ENCODE data around the gene DOP1B. TPM values are rescaled to one million over a fixed set of nuclear protein-coding genes. Genes with fewer than 3 reads are reported as not detected.

Gene DOP1B, protein sequence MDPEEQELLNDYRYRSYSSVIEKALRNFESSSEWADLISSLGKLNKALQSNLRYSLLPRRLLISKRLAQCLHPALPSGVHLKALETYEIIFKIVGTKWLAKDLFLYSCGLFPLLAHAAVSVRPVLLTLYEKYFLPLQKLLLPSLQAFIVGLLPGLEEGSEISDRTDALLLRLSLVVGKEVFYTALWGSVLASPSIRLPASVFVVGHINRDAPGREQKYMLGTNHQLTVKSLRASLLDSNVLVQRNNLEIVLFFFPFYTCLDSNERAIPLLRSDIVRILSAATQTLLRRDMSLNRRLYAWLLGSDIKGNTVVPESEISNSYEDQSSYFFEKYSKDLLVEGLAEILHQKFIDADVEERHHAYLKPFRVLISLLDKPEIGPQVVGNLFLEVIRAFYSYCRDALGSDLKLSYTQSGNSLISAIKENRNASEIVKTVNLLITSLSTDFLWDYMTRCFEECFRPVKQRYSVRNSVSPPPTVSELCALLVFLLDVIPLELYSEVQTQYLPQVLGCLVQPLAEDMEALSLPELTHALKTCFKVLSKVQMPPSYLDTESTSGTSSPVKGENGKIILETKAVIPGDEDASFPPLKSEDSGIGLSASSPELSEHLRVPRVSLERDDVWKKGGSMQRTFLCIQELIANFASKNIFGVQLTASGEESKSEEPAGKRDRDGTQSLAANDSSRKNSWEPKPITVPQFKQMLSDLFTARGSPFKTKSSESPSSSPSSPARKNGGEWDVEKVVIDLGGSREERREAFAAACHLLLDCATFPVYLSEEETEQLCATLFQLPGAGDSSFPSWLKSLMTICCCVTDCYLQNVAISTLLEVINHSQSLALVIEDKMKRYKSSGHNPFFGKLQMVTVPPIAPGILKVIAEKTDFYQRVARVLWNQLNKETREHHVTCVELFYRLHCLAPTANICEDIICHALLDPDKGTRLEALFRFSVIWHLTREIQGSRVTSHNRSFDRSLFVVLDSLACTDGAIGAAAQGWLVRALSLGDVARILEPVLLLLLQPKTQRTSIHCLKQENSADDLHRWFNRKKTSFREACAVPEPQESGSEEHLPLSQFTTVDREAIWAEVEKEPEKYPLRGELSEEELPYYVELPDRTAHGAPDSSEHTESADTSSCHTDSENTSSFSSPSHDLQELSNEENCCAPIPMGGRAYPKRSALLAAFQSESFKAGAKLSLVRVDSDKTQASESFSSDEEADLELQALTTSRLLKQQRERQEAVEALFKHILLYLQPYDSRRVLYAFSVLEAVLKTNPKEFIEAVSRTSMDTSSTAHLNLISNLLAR (N-terminal part only)
- 1 to 10 TPM; 6.5 to 7.0 TPM for total RNA-seq
- long read RNA-seq = 0 reads

DNA sequence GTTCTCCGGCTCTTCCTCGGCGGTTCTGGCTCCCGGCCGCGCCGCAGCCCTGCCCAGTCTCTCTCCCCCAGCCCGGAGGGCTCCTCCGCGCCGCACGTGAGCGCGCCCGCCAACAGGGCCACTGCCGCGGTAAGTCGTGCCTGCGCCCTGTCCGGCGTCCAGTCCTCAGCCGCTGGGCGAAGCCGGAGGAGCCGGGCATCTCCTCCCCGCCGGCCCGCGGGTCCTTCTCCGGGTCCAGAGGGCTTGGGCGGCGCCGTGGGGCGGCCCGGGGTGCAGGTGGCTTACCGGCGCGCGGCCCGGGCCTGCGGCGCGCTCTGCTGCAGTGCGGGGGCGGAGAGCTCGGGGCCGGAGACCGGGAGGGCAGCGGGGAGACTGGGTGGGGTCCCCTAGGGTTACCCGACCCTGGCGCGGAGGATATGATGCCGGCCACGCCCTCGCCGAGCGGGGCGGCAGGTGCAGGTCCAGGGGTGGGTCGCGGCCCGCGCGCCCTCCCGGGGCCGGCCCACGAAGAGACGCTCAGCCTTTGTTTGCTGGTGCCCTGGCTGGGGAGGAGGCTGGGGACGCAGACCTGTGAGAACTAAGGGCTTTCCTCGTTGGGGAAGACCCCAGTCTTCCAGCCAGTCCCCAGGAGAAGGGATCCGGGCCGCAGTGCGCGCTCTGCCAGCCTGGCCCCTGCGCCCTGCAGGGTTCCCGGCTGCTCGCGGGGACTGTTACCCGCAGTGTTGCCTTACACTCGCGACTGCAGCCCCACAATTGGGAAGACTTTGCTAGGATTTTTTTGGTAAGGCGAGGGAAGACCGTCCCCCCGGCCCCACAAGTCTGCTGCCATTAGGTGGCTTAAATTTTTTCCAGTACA lies at the start of gene DOP1B:
DOP1B (plus strand) TSS at position 10 of the 856 bp plus-strand sequence. CDS start 7,910 bp downstream, outside the sequence.
- ATAC-seq = peak; percentile 2 to 41
- peak; percentile 60 for DNase-seq
- intact Hi-C loops (cut with DNase I) = loop anchor here in 1 of 2 donors (5.0 kb wide), 1 partner anchor 165 kb away; the partner anchor contains the start of gene MORC3

DNA sequence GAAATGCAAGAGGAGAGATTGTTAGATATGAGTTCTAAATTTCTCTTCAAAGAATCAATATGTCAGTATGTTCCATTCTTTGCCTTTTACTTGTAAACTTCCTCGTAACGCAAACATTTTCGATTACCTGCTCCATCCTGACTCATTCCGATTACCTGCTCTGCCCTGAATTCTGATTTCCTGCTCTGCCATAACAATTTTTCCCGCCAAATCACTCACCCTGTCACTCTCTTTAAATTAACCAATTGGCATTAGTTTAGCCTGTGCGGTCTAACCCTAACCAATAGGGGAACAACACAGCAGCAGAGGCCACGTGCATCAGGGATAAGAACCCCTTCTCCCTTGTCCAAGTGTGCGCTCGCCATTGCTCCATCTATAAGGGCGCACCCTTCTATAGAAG lies 46.8 kb upstream of the DOP1B start:
- ATAC-seq = no peak
- intact Hi-C loops (cut with DNase I) = loop anchor here in 1 of 2 donors (5.0 kb wide), 1 partner anchor 38 kb away; the partner anchor contains the start of gene CBR1

DNA sequence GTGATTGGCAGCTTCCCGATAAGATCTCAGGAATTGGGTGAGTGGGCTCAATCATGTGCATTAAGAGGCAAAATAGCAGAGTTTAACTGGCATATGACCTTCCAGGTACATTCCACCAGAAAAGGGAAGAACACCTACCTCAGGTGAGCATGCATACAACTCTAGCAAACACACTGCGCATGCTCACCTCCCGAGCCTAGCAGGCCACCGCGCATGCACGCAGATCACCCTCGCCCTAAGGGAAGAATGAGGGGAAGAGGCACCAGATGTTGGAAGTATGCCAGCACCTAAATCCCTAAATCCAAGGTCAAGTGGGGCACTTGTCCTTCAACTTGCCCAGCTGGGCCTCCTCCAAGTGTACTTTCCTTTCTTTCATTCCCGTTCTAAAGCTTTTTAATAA lies 45.4 kb upstream of the DOP1B start:
- intact Hi-C loops (cut with DNase I) = loop anchor here in 1 of 2 donors (5.0 kb wide), 1 partner anchor 39 kb away; the partner anchor contains the start of gene CBR1
- ATAC-seq = no peak
- no peak for DNase-seq

More for the DNA sequence above, 46.8 kb upstream of the DOP1B start:
- no peak for DNase-seq

DNA sequence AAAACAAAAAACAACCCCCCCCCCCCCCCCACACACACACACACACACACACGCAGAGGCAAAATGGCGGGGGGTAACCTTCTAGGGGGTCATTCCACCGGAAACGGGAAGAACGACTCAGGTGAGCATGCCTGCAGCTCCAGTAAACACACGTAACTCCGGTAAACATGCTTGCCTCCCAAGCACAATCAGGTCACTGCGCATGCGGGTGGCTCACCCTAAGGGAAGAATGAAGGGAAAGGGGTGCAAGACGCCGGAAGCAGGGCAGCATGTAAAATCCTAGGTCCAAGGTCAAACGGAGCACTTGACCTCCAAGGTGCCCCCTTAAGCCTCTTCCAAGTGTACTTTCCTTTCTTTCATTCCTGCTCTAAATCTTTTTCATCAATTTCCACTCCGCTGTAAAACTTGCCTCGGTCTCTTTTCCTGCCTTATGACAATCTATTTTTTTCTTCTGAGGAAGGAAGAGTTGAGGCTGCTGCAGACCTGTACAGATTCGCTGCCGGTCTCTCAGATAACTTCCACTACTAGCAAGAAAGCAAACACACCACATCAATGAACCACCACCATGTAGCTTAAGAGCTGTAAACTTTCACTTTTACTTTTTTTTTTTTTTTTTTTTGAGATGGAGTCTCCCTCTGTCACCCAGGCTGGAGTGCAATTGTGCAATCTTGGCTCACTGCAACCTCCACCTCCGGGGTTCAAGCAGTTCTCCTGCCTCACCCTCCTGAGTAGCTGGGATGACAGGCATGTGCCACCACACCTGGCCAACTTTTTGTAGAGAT lies 42.8 kb upstream of the DOP1B start:
- ATAC-seq (no peak), DNase-seq (no peak)
- intact Hi-C loops (cut with DNase I) = loop anchor here in 1 of 2 donors (5.0 kb wide), 1 partner anchor 42 kb away; the partner anchor contains the start of gene CBR1

DNA sequence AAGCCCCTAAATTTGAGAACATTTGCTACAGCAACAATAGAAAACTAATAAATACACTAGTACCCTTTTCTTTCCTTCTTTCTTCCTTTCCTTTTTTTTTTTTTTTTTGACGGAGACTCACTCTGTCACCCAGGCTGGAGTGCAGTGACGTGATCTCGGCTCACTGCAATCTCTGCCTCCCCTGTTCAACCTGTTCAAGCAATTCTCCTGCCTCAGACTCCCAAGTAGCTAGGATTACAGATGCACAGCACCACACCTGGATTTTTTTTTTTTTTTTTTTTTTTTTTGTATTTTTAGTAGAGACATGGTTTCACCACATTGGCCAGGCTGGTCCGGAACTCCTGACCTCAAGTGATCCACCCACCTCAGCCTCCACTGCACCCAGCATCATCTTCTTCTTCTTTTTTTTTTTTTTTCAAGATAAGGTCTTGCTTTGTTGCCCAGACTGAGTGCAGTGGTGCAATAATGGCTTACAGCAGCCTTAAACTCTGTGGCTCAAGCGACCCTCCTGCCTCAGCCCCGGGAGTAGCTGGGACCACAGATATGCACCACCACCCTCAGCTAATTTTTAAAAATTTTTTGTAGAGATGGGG lies 41.4 kb upstream of the DOP1B start:
- ATAC-seq (no peak), DNase-seq (no peak)
- intact Hi-C loops (cut with DNase I) = no loop called here

DNA sequence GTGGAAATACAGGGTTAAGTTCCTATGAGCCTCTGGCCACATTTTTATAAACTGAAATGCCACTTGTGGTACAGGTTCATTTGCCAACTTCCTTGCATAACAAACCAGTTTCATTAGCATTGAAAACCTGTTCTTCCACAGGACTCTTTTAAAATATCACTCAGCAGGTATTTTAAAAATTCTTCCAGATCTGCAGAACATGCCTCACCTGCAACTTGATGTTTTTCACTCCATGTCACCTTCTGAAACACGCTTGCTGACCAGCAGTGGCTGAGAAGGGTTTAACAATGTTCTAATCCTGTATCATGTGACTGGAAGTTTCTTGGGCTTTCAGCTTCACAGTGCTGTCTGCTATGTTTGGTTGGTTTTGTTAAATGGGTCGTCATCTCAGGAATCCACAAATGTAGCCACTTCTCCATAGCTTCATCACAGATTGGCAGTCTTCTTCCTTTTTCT lies 39.3 kb upstream of the DOP1B start:
- no peak for DNase-seq
- intact Hi-C loops (cut with DNase I) = no loop called here
- ATAC-seq = no peak

DNA sequence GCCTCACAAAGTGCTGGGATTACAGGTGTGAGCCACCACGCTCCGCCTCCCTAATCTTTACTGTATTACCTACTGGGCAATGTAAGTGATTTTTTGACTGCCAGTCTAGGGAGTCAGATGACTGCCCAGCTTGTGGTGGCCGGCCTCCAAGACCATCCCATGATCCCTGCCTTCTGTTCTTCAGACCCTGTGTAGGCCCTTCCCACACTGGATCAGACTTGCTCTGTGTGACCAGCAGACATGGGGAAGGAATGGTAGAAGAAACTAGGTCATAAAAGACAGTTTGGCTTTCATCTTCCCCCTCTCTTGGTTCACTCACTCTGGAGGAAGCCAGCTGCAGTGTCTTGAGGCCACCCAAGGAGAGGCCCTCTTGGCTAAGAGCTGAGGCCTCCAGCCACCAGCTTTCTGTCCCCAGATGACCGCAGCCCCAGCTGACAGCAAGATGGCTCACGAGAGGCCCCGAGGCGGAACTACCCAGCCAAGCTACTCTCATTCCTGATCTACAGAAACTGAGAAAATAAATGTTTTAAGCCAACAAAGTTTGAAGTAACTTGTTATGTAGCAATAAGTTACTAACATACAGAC lies 36.2 kb upstream of the DOP1B start:
- intact Hi-C loops (cut with DNase I) = no loop called here
- ATAC-seq (peak; percentile 70 to 93), DNase-seq (peak; percentile 44)

DNA sequence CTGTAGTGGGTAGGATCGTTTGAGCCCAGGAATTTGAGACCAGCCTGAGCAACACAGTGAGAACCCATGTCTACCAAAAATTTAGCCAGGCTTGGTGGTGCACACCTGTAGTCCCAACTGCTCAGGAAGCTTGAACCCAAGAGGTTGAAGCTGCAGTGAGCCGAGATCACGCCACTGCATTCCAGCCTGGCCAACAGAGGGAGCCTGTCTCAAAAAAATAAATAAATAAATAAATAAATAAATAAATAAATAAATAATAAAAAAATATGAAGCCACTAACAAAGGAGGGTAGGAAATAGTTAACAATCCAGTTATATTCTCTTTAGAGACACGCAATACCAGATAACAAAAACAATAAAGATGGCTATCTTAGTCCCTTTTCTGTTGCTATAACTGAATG lies 33.6 kb upstream of the DOP1B start:
- ATAC-seq (no peak), DNase-seq (no peak)
- intact Hi-C loops (cut with DNase I) = no loop called here

DNA sequence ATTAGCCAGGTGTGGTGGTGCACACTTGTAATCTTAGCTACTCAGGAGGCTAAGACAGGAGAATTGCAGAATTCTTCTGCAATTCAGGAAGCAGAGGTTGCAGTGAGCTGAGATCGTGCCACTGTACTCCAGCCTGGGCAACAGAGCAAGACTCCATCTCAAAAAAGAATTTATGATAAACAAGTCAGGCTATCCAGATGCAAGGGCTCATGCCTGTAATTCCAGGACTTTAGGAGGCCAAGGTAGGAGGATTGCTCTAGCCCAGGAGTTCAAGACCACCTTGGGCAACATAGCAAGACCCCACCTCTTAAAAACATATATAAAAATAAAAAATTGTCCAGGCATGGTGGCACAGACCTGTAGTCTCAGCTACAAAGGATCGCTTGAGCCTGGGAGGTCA lies 32.2 kb upstream of the DOP1B start:
- intact Hi-C loops (cut with DNase I) = no loop called here
- DNase-seq (no peak), ATAC-seq (no peak)

DNA sequence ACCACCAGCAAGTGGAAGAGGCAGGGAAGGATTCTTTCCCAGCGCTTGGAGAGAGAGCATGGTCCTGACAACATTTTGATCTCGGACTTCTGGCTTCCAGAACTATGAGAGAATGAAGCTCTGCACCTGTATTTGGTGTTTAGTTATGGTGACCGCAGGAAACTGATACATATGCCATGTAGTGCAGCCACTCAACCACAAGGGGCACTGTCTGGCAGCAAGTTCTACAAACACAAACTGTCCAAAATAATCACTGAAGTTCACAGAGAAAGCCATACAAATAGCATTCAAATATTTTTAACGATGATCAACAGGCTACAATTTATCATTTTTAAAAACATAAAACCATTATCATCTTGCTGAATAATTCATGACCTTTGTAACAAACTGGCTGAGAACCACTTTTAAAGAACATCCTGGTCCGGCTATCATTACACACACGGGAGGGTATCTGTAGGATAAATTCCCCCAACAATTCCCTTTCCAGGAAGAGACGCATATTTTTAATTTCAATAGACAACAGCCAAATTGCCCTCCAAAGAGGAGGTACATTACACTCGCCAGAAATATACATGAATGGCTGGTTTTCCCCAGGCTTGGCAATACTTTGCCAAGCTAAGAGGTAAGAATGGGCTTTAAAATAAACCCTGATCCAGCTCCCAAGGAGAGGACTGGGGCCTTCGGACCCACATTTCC lies 31.0 kb upstream of the DOP1B start:
- intact Hi-C loops (cut with DNase I) = no loop called here
- ATAC-seq = no peak

DNA sequence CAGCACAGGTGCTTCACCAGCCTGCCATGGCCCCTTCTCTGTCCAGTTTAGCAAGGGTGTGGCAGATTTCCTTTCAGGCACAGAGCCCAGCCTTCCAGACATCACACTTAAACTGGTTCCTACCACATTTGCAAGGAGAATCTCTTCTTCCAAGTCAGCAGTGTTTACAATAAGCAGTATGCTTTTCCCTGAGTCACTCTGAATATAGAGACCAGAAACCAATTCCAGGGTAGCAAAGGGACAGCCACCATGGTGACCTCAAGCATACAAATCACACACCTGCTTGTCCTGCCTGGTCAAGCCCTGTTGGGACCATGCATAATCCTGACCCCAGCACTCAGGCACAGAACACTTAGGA lies 30.4 kb upstream of the DOP1B start:
- intact Hi-C loops (cut with DNase I) = no loop called here
- ATAC-seq = no peak
- no peak for DNase-seq

More for the DNA sequence above, 31.0 kb upstream of the DOP1B start:
- peak; percentile 50 for DNase-seq

DNA sequence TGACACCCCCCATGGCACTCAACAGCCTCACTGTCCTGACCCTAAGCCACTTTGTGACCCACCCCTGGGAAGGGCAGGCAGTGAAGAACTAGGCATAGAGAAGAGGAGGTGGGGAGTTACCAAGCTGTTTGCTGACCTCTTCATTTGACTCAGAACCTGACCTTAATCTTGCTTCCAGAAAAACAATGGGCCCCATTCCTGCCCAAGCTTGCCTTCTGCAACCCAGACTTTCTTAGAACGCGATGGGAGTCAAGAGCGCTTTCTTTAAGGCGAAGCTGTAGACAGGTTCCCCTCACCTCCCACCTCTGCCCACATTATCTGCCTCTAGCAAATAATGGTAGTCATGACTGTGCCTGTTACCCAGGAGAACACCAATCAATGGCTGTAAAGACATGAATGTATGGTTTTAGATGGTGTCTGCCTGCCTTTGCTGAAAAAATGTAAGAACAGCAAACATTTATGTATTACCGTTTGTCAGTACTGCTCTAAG lies 30.0 kb upstream of the DOP1B start:
- no peak for DNase-seq
- intact Hi-C loops (cut with DNase I) = no loop called here
- no peak for ATAC-seq

DNA sequence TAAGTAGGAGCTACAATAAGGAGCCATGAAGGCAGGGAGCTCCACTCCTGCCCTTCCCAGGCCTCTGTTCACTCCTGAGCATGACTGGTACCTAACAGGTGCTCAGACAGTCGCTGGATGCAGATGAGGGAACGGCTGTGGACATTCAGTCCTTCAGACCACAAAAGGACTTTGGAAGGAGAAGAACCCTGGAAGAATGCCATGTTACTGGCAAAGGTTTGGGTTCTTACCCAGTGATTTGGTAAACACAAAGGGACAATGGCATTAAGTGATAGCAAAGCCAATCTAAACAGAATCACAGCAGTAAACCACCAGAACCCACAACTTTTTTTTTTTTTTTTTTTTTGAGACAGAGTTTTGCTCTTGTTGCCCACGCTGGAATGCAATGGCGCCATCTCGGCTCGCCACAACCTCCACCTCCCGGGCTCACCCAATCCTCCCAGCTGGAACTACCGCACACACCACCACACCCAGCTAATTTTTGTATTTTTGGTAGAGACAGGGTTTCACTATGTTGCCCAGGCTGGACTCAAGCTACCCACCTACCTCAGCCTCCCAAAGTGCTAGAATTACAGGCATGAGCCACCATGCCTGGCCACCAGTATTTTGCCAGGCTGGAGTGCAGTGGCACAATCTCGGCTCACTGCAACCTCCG lies 29.2 kb upstream of the DOP1B start:
- intact Hi-C loops (cut with DNase I) = no loop called here
- ATAC-seq (no peak), DNase-seq (no peak)

DNA sequence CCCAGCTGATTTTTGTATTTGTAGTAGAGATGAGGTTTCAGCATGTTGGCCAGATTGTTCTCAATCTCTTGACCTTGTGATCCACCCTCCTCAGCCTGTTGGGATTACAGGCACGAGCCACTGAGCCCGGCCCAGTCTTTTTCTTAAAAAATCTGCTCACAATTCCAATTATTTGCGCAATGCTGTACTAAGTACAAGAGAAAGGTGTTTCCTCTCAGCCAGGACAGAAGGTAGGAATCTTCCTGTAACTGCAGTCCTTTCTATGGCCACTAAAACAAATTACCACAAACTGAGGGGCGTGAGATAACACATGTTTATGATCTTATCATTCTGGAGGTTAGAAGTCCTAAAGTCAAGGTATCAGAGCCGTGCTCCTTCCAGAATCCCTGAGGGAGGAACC lies 28.6 kb upstream of the DOP1B start:
- ATAC-seq (no peak), DNase-seq (no peak)
- intact Hi-C loops (cut with DNase I) = no loop called here

DNA sequence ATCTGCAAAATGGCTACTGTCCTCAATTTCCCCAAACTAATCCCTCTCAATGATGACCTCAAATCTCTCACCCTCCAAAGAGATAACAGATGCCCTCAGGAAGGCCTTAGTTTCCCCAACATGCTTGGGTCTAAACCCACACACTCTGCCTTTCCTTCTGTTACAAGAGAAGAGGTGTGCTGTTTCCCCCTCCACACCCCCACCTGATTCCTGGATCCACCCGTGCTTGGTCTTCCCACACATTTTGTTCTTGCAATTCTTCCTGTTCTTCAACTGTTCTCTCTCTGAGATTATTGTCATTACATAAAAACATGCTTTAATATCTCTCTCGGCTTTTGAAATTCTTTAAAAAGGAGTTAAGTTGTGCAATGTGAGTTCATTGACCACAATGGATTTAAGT lies 27.4 kb upstream of the DOP1B start:
- ATAC-seq (no peak), DNase-seq (no peak)
- intact Hi-C loops (cut with DNase I) = no loop called here
